UCSD-AML1 (cell line): ENCODE measurements around the gene NYNRIN.
"Not testable (repeated sequence)": the region's sequence is repeated elsewhere in the genome, so short reads cannot be mapped to it uniquely, and the experiment has no call there.

Experiments used
- DNase-seq: peaks from one replicate; lab custom pipeline; 2025; ENCODE audit not compliant: unreplicated experiment; lab: John Stamatoyannopoulos, UW

Gene NYNRIN

GRCh38 chr14:24398653-24399446 lies at the start of gene NYNRIN:
TSS of gene NYNRIN (plus strand) at chr14:24399003. CDS start at chr14:24399247, 244 bp downstream.
- peak; percentile 75 for DNase-seq

- no peak for DNase-seq
Observed at GRCh38 chr14:24349742-24350141, 49.1 kb upstream of the NYNRIN start.

DNA sequence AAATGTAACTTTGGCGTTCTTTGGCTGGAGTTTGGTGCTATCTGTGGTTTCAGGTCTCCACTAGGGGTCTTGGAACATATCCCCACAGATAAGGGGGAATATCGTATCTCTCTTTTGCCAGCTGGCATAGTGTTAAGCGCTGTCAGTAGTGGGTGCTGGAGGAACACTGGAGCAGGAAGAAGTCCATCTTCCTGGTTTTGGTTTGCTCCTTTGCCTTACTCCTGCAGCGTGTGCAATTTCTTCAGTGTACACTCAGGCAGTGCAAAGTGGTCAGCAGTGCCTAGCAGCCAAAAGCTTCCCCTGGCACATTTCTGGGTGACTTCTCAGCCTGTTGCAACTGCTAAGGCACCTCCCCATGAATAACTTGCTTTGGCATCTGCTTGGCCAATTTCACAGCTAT lies 47.3 kb upstream of the NYNRIN start:
- DNase-seq, result no peak

DNA sequence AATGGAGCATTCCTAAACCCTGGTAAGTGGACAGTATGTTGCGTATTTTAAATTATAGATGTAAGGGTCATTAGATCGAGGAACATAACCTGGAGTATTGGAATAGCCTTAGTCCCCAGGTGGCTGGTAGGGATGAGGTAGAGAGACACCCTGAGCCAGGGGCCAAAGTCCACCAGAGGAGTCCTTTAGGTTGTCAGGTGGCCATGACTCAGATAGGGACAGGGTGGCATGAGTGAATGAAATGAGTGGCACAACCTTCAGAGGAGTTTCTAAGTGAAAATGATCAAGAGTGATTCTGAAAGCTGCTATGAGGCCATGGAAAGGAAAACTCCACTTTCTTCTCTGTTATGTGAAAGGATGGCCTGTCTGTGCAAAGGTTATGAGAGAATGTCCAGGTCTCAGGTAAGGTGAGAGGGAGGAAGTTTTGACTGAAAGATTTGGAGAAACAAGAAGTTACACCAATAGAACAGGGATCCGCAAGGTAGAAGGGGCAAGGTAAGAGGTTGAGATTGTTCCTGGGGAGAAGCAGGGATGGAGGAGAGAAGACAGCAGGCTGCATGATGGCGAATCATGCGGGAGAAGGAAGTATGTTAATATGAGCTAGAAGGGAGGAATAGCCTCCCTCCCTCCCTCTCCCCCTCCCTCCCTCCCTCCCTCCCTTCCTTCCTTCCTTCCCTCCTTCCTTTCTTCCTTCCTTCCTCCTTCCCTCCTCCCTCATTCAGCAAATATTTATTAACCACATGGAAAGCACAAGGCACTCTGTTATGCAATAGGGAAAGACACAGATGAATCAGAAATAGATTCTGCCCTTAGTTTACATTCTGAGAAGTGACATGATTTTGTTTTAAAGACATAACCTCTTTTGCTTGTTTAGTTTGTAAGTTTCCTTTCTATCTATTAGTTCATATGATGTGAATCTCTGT lies 45.0 kb upstream of the NYNRIN start:
- no peak for DNase-seq

- not testable (repeated sequence) for DNase-seq
Observed at GRCh38 chr14:24354482-24354825, 44.3 kb upstream of the NYNRIN start.

DNA sequence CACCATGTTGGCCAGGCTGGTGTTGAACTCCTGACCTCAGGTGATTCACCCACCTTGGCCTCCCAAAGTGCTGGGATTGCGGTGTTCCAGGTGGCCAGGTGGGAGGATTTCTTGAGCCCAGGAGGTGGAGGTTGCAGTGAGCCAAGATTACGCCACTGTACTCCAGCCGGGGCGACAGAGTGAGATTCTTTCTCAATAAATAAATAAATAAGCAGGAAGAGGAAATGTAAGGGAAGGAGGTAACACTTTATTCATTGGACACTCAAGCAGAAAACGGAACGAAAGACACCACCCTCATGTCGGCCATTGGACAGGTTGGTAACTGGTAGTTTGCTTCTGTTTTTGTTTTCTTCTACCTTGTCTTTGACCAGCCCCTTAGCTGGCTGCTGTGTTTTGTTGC lies 43.8 kb upstream of the NYNRIN start:
- DNase-seq, result no peak

GRCh38 chr14:24356208-24356607 lies 42.6 kb upstream of the NYNRIN start:
- DNase-seq, result no peak

DNA sequence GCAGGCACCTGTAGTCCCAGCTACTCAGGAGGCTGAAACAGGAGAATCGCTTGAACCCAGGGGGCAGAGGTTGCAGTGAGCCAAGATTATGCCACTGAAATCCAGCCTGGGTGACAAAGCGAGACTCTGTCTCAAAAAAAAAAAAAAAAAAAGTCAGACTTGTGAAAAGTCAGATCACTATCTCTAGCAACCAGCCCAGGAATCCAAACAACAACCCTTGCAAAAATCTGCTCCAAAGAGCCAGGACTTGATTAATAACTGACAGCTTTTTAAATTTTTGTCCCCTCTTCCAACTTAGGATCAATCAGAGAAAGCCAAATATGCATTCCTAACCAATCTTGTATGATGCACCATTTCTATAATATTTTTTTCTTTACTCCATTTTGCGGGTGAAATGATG lies 38.5 kb upstream of the NYNRIN start:
- DNase-seq, result no peak

DNA sequence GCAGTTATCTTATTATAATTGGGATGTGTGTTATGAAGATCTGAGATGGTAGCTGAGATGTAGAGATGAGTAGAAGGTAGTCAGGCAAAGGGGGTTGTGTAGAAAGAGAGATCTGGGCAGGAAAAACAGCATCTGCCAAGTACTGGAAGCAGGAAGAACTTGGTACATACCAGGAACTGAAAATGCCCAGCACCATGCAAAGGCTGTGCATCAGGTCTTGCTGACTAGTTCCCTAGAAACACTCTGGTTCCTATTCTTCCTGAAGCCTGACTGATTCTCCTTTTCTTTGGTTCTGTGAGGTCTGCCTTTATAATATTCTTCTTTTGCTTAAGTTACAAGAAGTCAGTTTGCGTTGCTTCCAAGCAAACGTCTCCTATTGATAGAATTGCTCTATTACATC lies 37.5 kb upstream of the NYNRIN start:
- DNase-seq, result no peak

- no peak for DNase-seq
Observed at GRCh38 chr14:24362241-24362960, 36.4 kb upstream of the NYNRIN start.

GRCh38 chr14:24363401-24363800 lies 35.4 kb upstream of the NYNRIN start:
- DNase-seq, result no peak

DNA sequence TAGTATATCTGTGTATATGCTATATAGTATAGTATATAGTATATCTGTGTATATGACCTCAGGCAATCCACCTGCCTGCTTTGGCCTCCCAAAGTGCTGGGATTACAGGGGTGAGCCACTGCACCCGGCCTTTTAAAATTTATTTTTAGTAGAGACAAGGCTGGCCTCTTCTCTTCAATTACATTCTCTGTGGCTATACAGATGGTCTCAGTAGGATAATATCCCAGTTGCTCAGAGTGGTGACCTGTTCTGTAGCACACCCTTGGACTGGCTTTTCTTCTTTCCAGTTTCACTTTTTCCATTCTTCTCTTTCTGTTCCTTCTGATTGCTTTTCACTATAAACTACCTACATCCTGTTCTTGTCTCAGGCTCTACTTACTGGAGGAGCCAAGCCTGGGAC lies 34.0 kb upstream of the NYNRIN start:
- DNase-seq, result no peak

- peak; percentile 93 for DNase-seq
Observed at GRCh38 chr14:24365600-24366412, 33.0 kb upstream of the NYNRIN start.

- no peak for DNase-seq
Observed at GRCh38 chr14:24366413-24366720, 32.4 kb upstream of the NYNRIN start.

GRCh38 chr14:24366721-24367513 lies 31.9 kb upstream of the NYNRIN start:
- no peak for DNase-seq

DNA sequence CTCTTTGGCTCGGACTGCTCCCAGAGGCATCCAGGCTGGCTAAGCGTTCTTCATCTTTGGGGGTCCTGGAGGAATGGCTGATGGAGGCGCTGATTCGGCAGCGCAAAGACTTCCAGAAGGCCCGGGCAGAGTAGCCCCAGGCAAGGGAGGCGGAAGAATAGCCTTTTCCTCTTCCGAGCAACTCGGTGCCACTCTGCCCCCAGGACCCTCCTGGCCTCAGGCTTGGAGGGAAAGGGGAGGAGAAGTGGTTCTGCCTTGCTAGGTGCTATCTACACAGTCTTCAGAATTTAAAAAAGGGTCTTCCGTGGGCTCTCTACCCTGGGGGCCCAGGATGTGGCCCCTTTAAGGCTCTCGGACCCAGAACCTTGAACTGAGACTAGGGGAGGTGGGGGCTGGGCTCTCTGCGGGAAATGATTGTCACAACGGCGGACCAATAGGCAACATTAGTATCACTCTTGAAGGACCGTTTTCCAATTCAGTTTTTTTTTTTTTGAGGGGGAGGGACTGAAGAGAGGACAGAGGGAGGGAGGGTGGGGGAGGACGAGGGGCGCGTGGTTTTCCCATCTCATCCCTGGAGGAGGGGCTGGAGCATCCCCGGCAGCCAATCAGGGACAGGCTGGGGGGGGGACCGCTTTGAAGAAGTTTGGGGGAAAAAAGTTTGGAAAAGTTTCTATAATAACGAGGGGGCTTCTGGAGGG lies 31.1 kb upstream of the NYNRIN start, which contains the start of gene NFATC4:
NFATC4 (plus strand) TSS at position 671 of the 698 bp plus-strand sequence. CDS start 157 bp downstream, outside the sequence.
- no peak for DNase-seq

DNA sequence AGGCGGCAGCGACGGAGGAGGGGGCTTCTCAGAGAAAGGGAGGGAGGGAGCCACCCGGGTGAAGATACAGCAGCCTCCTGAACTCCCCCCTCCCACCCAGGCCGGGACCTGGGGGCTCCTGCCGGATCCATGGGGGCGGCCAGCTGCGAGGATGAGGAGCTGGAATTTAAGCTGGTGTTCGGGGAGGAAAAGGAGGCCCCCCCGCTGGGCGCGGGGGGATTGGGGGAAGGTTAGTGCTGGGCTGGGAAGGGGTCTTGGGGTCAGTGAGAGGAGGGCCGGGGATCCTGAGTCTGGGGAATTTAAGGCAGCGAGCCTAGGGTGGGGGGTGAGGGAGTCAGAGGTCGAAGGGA lies 30.6 kb upstream of the NYNRIN start:
- no peak for DNase-seq

DNA sequence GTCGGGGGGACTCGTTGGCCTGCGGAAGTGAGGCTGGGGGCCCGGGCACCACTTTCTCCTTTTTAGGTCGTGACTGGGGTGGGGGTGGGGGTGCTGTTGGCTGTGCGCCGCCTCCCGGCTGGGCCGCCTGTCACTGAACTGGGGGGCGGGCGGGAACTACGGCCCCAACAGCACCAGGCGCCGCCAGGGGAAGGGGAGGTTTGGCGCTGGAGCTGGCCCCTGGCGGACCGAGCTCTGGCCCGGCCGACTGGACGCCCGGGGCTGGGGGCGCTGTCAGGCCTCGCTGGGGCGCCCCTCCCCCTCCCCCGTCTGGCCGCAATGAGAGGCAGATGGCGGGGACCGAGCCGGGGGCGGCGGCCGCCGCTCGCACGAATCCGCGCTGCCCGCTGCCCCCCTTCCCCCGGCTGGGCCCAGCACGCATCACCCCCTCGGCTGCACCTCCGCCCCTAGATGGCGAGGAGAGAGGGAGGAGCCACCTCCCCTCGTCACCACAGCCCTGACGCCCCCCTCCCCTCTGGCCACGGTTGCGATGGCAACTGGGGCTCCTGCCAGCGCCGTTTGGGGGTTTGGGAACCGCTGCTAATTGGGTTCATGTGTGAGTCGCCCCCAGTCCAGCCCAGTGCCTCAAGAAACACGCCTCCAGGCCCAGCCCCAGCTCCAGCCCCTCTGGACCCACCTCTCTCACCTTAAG lies 30.1 kb upstream of the NYNRIN start:
- no peak for DNase-seq

DNA sequence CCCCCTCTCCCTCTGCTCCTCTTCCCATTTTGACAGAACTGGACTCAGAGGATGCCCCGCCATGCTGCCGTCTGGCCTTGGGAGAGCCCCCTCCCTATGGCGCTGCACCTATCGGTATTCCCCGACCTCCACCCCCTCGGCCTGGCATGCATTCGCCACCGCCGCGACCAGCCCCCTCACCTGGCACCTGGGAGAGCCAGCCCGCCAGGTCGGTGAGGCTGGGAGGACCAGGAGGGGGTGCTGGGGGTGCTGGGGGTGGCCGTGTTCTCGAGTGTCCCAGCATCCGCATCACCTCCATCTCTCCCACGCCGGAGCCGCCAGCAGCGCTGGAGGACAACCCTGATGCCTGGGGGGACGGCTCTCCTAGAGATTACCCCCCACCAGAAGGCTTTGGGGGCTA lies 29.3 kb upstream of the NYNRIN start:
- DNase-seq, result no peak
